IMR-90 (cell line): Measurements from ENCODE around the gene PLEK2.

Experiments used
- RFX5 ChIP-seq: IDR thresholded peaks from 2 replicates; pipeline ENCODE4 v1.8.0; 2012; ENCODE audit warnings: low read depth, mild to moderate bottlenecking, low read length, moderate library complexity
- TF ChIP-seq, protein P1 (sequence below): conservative IDR thresholded peaks from 2 replicates; pipeline ENCODE4 v1.5.1; 2012; ENCODE audit warnings: mild to moderate bottlenecking, low read depth, low read length, improper control_type of control experiment

DNA sequence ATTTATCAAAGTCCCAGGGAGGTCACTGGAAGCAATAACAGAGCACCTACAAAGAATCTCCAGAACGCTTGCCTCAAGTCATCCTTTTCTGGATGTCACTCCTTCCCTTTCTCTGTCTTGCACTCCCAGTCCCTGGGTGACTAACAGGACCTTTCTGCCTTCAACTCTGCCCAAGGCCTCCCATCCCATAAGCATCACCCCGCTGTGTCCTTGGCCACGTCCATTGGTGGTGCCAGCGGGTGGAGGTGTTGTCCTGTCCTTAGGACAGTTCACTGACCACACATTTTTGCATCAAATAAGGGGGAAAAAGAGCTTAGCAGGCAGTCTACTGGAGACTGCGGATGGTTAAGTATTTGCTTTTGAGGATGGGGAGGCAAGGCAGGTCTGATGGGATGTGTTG is 23.6 kb upstream of the PLEK2 start:
- TF ChIP-seq, protein P1, sequence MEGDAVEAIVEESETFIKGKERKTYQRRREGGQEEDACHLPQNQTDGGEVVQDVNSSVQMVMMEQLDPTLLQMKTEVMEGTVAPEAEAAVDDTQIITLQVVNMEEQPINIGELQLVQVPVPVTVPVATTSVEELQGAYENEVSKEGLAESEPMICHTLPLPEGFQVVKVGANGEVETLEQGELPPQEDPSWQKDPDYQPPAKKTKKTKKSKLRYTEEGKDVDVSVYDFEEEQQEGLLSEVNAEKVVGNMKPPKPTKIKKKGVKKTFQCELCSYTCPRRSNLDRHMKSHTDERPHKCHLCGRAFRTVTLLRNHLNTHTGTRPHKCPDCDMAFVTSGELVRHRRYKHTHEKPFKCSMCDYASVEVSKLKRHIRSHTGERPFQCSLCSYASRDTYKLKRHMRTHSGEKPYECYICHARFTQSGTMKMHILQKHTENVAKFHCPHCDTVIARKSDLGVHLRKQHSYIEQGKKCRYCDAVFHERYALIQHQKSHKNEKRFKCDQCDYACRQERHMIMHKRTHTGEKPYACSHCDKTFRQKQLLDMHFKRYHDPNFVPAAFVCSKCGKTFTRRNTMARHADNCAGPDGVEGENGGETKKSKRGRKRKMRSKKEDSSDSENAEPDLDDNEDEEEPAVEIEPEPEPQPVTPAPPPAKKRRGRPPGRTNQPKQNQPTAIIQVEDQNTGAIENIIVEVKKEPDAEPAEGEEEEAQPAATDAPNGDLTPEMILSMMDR = no peak
- TF ChIP-seq RFX5 = no peak
